ENCODE measurements around the gene SMCP.

SMCP gene

GRCh38 chr1:152873495-152873894 lies 4.6 kb upstream of the SMCP start:
- TF ChIP-seq CTCF (IDR thresholded peaks at IDR 0.05; ENCODE audit: low read depth, low read length) = no peak
- H3K4me3 ChIP-seq (replicated peaks in 1 of 2; ENCODE audit: low read depth in 2 of 2, low read length in 2 of 2) = no peak overlapping the region
- DNase-seq (ENCODE audit: low read depth in 2 of 2) = no peak

- no peak for TF ChIP-seq CTCF (IDR thresholded peaks at IDR 0.05; ENCODE audit: low read depth, low read length)
- H3K4me3 ChIP-seq (replicated peaks in 1 of 2; ENCODE audit: low read depth in 2 of 2, low read length in 2 of 2) = no peak overlapping the region
- no peak for DNase-seq (ENCODE audit: low read depth in 2 of 2)
These were observed 1.3 kb upstream of the SMCP start for GRCh38 chr1:152876827-152877226.

- no peak overlapping the region for H3K4me3 ChIP-seq (replicated peaks in 1 of 2; ENCODE audit: low read depth in 2 of 2, low read length in 2 of 2)
- no peak for TF ChIP-seq CTCF (IDR thresholded peaks at IDR 0.05; ENCODE audit: low read depth, low read length)
- DNase-seq (ENCODE audit: low read depth in 2 of 2) = no peak
These were observed 1.6 kb downstream of the SMCP start for GRCh38 chr1:152879559-152880198.

- TF ChIP-seq CTCF (IDR thresholded peaks at IDR 0.05; ENCODE audit: low read depth, low read length) = no peak
- no peak for DNase-seq (ENCODE audit: low read depth in 2 of 2)
- no peak overlapping the region for H3K4me3 ChIP-seq (replicated peaks in 1 of 2; ENCODE audit: low read depth in 2 of 2, low read length in 2 of 2)
These were observed 2.2 kb downstream of the SMCP start for GRCh38 chr1:152880316-152880715.

- no peak overlapping the region for H3K4me3 ChIP-seq (replicated peaks in 1 of 2; ENCODE audit: low read depth in 2 of 2, low read length in 2 of 2)
- no peak for DNase-seq (ENCODE audit: low read depth in 2 of 2)
- no peak for TF ChIP-seq CTCF (IDR thresholded peaks at IDR 0.05; ENCODE audit: low read depth, low read length)
These were observed 2.8 kb downstream of the SMCP start for GRCh38 chr1:152880907-152881306.

GRCh38 chr1:152884085-152884484 lies 6.0 kb downstream of the SMCP start:
- H3K4me3 ChIP-seq (replicated peaks in 1 of 2; ENCODE audit: low read depth in 2 of 2, low read length in 2 of 2) = no peak overlapping the region
- no peak for DNase-seq (ENCODE audit: low read depth in 2 of 2)
- no peak for TF ChIP-seq CTCF (IDR thresholded peaks at IDR 0.05; ENCODE audit: low read depth, low read length)

GRCh38 chr1:152884506-152884905 lies 6.4 kb downstream of the SMCP start:
- no peak for TF ChIP-seq CTCF (IDR thresholded peaks at IDR 0.05; ENCODE audit: low read depth, low read length)
- DNase-seq (ENCODE audit: low read depth in 2 of 2) = no peak
- H3K4me3 ChIP-seq (replicated peaks in 1 of 2; ENCODE audit: low read depth in 2 of 2, low read length in 2 of 2) = no peak overlapping the region
